PC-3 (cell line): ENCODE results near the gene MYO1H. TPM values are rescaled to one million over a fixed set of nuclear protein-coding genes. Genes with fewer than 3 reads are reported as not detected.

Source experiments
- ATAC-seq: fragments of 200-7000 bp; cut with Tn5 transposase; 2 replicates; pipeline ENCODE4 v1.9.1; 2020; ENCODE audit warnings: mild to moderate bottlenecking, moderate library complexity
- BruUV-seq: library from RNA; stranded (reverse); fragments of 400-500 nt; replicated peaks from 2 replicates; lab custom pipeline; 2021; lab: Mats Ljungman, UMichigan
- CTCF ChIA-PET: fragments of 300-600 bp; sonication (Branson Sonifier 250); formaldehyde crosslinking; loops from one replicate; lab custom pipeline; 2022; ENCODE audit warnings: antibody characterized with exemption; lab: Charles Lee
- POLR2A ChIA-PET: fragments of 300-600 bp; sonication (Branson Sonifier 250); formaldehyde crosslinking; loops from one replicate; lab custom pipeline; 2022; ENCODE audit warnings: antibody characterized with exemption; ENCODE audit not compliant: unreplicated experiment; lab: Charles Lee
- DNase-seq: peaks from one replicate; pipeline ENCODE4 v3.0.0-alpha.2; 2015
- H2AFZ ChIP-seq: fragments of 300-600 bp; sonication (generic); 2 replicates; pipeline ENCODE4 v1.6.0; 2016; ENCODE audit warnings: antibody characterized with exemption, low read length
- H3F3A ChIP-seq: fragments of 300-600 bp; sonication (generic); one replicate; pipeline ENCODE4 v1.6.0; 2017; ENCODE audit warnings: antibody characterized with exemption, low read length, control low read depth, mild to moderate bottlenecking; ENCODE audit not compliant: unreplicated experiment
- H3K27ac ChIP-seq: fragments of 300-600 bp; sonication (generic); 2 replicates; pipeline ENCODE4 v1.5.1; 2016; ENCODE audit warnings: mild to moderate bottlenecking, low read length
- H3K27me3 ChIP-seq: fragments of 300-600 bp; sonication (generic); 2 replicates; pipeline ENCODE4 v1.6.1; 2016; ENCODE audit warnings: low read length, mixed read lengths
- H3K36me3 ChIP-seq: fragments of 300-600 bp; sonication (generic); 2 replicates; pipeline ENCODE4 v1.6.1; 2016; ENCODE audit warnings: low read depth, mixed run types, low read length, mixed read lengths
- H3K4me1 ChIP-seq: fragments of 300-600 bp; sonication (generic); 2 replicates; pipeline ENCODE4 v1.5.1; 2016; ENCODE audit warnings: low read length; ENCODE audit not compliant: insufficient read depth
- H3K4me2 ChIP-seq: fragments of 300-600 bp; sonication (generic); 2 replicates; pipeline ENCODE4 v1.6.0; 2016; ENCODE audit warnings: low read length
- H3K4me3 ChIP-seq: fragments of 300-600 bp; sonication (generic); 2 replicates; pipeline ENCODE4 v1.5.1; 2016; ENCODE audit warnings: mild to moderate bottlenecking, low read length, mixed read lengths
- H3K79me2 ChIP-seq: fragments of 300-600 bp; sonication (generic); 2 replicates; pipeline ENCODE4 v1.6.1; 2017; ENCODE audit warnings: low read length, mixed read lengths
- H3K9ac ChIP-seq: fragments of 300-600 bp; sonication (generic); 2 replicates; pipeline ENCODE4 v1.6.0; 2016; ENCODE audit warnings: mild to moderate bottlenecking, low read length
- H3K9me2 ChIP-seq: fragments of 300-600 bp; sonication (generic); replicated peaks from 2 replicates; pipeline ENCODE4 v1.6.1; 2016; ENCODE audit warnings: mixed run types, low read length, mixed read lengths
- H3K9me3 ChIP-seq: fragments of 300-600 bp; sonication (generic); 2 replicates; pipeline ENCODE4 v1.6.1; 2016; ENCODE audit warnings: low read length, mixed read lengths
- H4K20me1 ChIP-seq: fragments of 300-600 bp; sonication (generic); 2 replicates; pipeline ENCODE4 v1.6.1; 2016; ENCODE audit warnings: low read length, mixed read lengths
- CTCF ChIP-seq: fragments of 300-600 bp; sonication (generic); conservative IDR thresholded peaks from 2 replicates; pipeline ENCODE4 v1.5.1; 2017; ENCODE audit warnings: antibody characterized with exemption, low read depth, mild to moderate bottlenecking, low read length
- EZH2 ChIP-seq: fragments of 300-600 bp; sonication (generic); IDR thresholded peaks from one replicate; pipeline ENCODE4 v1.6.1; 2017; ENCODE audit warnings: antibody characterized with exemption, mild to moderate bottlenecking, low read length; ENCODE audit not compliant: unreplicated experiment
- EZH2phosphoT487 ChIP-seq: fragments of 300-600 bp; sonication (generic); IDR thresholded peaks from 2 replicates; pipeline ENCODE4 v1.6.1; 2018; ENCODE audit warnings: mild to moderate bottlenecking, antibody characterized with exemption, low read length, borderline replicate concordance
- intact Hi-C: fragments of 100-400 bp; cut with micrococcal nuclease; formaldehyde crosslinking; loops from 2 replicates; pipeline ENCODE4 v1.9.0; 2023
- total RNA-seq: library from RNA; depleted of rRNA; stranded (reverse); fragments of >200 nt; gene quantifications from 2 replicates; pipeline ENCODE4 v1.2.3, GENCODE V29; 2014

Gene MYO1H
- total RNA-seq, 1 experiment from 2014 or later: not detected

DNA sequence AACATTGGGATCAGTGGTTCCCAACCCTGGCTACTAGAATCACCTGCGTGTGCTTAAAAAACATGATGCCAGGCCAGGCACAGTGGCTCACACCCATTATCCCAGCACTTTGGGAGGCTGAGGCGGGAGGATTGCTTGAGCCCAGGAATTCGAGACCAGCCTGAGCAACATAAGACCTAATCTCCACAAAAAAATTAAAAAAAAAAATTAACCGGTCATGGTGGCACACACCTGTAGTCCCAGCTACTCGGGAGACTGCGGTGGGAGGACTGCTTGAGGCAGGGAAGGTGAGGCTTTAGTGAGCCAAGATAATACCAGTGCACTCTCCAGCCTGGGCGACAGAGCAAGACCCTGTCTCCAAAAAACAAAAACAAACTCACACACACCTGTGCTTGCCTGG lies 127.4 kb downstream of the MYO1H start:
- Histone ChIP-seq H3K9me3 (no peaks in the 10 kb centered on the region), H3K27me3 (no peaks in the 10 kb centered on the region), H3K4me3 (peak overlapping the region; percentile 90; the same call in 1 of the 2 replicates), H3K9ac (no peak overlapping the region), H3K4me2 (peak overlapping the region; percentile 94), H3K4me1 (peaks cover 18% of the 10 kb centered on the region), H3F3A (no peaks in the 10 kb centered on the region), H4K20me1 (0 out of 2 replicates have a peak, but pooled peaks cover 4% of the 10 kb centered on the region), H2AFZ (no peak overlapping the region), H3K27ac (no peak overlapping the region), H3K9me2 (no peaks in the 10 kb centered on the region), H3K79me2 (peaks cover 96% of the 10 kb centered on the region), H3K36me3 (no peaks in the 10 kb centered on the region)
- CTCF ChIA-PET: no interaction called here
- intact Hi-C loops: no loop called here
- TF ChIP-seq EZH2 (no peak), CTCF (no peak), EZH2phosphoT487 (no peak)
- POLR2A ChIA-PET: no interaction called here
- ATAC-seq: no peak
- no peak for DNase-seq
- no TSS peak for BruUV-seq

- no peak for TF ChIP-seq EZH2
- no peak for TF ChIP-seq EZH2phosphoT487
- no peak for TF ChIP-seq CTCF
- peak overlapping the region; percentile 90 for H3K4me3 ChIP-seq
- peak overlapping the region; percentile 91 for H2AFZ ChIP-seq
- peak overlapping the region; percentile 94 for H3K4me2 ChIP-seq
- H3K4me1 ChIP-seq: peaks cover 18% of the 10 kb centered on the region
- H3K9ac ChIP-seq: peak overlapping the region; percentile 86
- CTCF ChIA-PET: interaction anchor here (1.0 to 1.1 kb wide), 2 partner anchors 43 to 48 kb away, joined by 3 to 4 read pairs; no protein-coding TSS in a partner anchor
- H3K27ac ChIP-seq: no peak overlapping the region; the same call in 1 of the 2 replicates
- ATAC-seq: peak; percentile 16
- peaks cover 85% of the 10 kb centered on the region for H3K79me2 ChIP-seq
- no peaks in the 10 kb centered on the region for H3K27me3 ChIP-seq
- no peaks in the 10 kb centered on the region for H3F3A ChIP-seq
- POLR2A ChIA-PET: interaction anchor here (1.6 kb wide), 1 partner anchor 13 kb away, joined by 14 read pairs; no protein-coding TSS in a partner anchor
- H3K36me3 ChIP-seq: no peaks in the 10 kb centered on the region
- no peak for DNase-seq
- TSS peak; percentile 51 for BruUV-seq
- no peaks in the 10 kb centered on the region for H3K9me3 ChIP-seq
- H3K9me2 ChIP-seq: no peaks in the 10 kb centered on the region
- H4K20me1 ChIP-seq: 0 out of 2 replicates have a peak, but pooled peaks cover 4% of the 10 kb centered on the region
- intact Hi-C loops: loop anchor here (1.0 kb wide), 3 partner anchors 13 to 44 kb away; no protein-coding TSS in a partner anchor
Measured at GRCh38 chr12:109475993-109476806, 128.5 kb downstream of the MYO1H start.
